HG03571 (cell line): ENCODE measurements around the gene GNAS-AS1.

Experiments
- ATAC-seq: cut with Tn5 transposase; IDR thresholded peaks from one replicate; pipeline ENCODE4 v1.9.1; 2021; ENCODE audit not compliant: unreplicated experiment

Gene GNAS-AS1

GRCh38 chr20:58787211-58788005 is 63.3 kb downstream of the GNAS-AS1 start:
- ATAC-seq, result no peak

GRCh38 chr20:58784321-58785074 is 66.2 kb downstream of the GNAS-AS1 start:
- no peak for ATAC-seq

GRCh38 chr20:58783511-58784011 is 67.1 kb downstream of the GNAS-AS1 start:
- ATAC-seq, result no peak

- no peak for ATAC-seq
These were observed 69.6 kb downstream of the GNAS-AS1 start for GRCh38 chr20:58781138-58781537.

GRCh38 chr20:58778760-58779159 is 71.9 kb downstream of the GNAS-AS1 start:
- ATAC-seq, result no peak

GRCh38 chr20:58777657-58778056 is 73.0 kb downstream of the GNAS-AS1 start:
- ATAC-seq, result no peak

GRCh38 chr20:58776109-58776508 is 74.6 kb downstream of the GNAS-AS1 start:
- ATAC-seq, result no peak

- no peak for ATAC-seq
These were observed 75.3 kb downstream of the GNAS-AS1 start for GRCh38 chr20:58775371-58775770.

- no peak for ATAC-seq
These were observed 75.9 kb downstream of the GNAS-AS1 start for GRCh38 chr20:58774667-58775263.

GRCh38 chr20:58774214-58774613 is 76.5 kb downstream of the GNAS-AS1 start:
- no peak for ATAC-seq

- no peak for ATAC-seq
These were observed 77.9 kb downstream of the GNAS-AS1 start for GRCh38 chr20:58772786-58773185.
